ENCODE data around the gene CAPG.
"Not testable (repeated sequence)": the region's sequence is repeated elsewhere in the genome, so short reads cannot be mapped to it uniquely, and the experiment has no call there.

Gene CAPG

GRCh38 chr2:85420536-85421259, 10.5 kb upstream of the CAPG start:
- peak; percentile 71 to 77 for DNase-seq

DNA sequence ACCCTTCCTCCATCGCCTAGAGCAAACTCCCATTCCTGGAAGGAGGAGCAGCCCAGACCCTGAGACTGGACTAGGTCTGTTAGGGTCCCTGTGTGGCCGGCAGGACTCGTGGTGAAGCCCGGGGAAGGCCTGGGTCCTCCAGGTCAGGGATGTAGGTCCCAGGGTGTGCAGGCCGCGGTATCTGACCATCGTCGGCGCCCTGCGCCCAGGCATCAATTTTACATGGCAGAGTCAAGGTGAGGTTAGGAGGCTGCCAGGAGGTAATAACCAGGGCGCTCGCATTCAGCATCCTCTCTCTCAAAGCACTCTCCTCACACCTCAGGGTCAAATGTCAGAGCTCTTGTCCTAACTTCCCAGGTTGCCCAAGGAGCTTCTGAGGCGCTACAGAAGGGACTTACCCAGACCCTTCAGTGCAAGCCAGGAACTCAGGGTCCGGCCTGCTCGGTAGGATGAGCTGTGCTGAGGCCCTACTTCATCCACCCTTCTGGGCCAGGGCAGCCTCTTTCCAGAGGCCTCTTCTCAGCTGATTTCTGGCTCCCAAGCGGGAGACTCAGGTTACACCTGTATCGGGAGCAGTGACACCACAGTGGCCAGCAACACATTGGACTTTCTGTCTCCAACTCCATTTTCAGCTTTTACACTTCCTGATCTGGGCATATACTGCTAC, 9.0 kb upstream of the CAPG start:
- no peak for DNase-seq

- DNase-seq = peak; percentile 62 to 65
These were observed 8.2 kb upstream of the CAPG start, which contains the start of gene SH2D6 for GRCh38 chr2:85418132-85419008. Gene SH2D6 (plus strand): TSS chr2:85418714. CDS start chr2:85429466, 10,752 bp downstream.

GRCh38 chr2:85415980-85416650, 5.9 kb upstream of the CAPG start:
- DNase-seq = no peak

DNA sequence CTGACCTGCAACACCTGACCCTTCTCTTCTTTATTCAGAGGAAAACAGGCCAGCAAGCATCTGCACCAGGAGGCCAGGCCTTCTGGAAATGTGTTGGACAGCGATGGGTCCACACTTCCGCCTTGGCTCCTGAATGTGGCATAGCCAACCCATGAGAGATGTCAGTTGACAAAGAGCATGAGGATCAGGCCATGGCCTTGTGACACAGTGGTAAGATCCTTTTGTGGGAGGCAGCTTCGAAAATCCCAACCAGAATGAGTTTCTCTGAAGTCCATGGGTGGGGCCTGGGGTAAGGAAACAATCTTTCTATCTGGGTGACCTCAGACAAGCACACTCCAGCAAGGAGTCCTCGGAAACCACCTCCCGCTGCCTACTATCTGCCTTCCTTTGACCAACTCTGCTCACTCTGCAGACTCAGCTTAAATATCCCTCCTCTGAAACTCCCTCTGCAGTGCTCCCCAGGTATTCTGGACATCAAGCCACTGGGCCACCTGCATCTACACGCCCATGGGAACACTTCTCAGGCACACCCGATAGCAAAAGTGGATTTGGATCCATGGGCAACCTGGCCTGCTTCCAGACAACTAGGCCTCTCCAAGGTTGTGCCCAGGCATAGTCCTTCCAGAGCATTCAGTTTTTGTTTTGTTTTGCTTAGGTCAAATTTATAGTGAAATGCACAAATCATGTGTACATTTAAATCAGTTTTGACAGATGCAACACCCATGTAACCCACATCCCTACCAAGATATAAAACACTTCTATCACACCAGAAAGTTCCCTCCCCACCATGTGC, 4.8 kb upstream of the CAPG start:
- DNase-seq = no peak

GRCh38 chr2:85414421-85414759, 4.2 kb upstream of the CAPG start:
- not testable (repeated sequence) for DNase-seq

DNA sequence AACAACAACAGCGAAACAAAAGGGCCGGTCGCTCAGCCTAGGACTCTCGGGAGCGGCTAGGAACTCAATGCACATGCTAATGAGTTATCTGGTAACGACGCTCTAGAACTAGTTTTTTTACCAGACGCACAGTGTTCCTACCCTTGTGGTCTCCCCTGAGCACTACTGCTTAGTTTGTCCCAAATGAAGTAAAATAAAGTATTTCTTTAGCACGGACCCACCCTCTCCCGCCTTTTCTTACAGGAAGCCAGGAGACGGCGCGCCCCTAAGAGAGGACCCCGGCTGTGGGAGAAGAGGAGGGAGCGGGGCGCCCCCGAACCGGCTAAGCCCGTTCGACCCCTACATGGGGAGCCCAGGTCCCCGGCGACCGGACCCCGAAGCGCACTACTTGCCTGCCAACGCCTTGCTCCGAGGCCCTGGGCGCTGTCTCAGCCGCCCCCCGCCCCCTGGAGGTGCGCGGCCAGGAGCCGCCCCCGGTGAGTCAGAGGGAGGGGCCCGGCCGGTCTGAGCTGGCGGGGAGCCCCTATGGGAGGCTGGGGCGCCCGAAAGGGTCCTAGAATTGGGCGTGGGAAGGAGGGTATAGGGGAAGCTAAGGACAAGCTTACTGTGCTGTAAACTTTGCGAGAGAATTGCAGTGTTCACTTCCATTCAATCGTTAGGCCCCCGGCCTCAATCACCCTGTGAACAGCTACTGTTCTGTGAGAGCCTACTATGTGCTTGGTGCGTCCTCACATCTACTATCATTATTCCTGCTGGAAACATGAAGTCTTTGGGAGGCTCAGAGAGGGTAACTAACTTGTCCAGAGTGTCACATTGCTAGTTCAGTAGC, 3.6 kb upstream of the CAPG start:
- peak; percentile 15 to 21 for DNase-seq

- no peak for DNase-seq
These were observed 1.2 kb upstream of the CAPG start for GRCh38 chr2:85411405-85411748.

DNA sequence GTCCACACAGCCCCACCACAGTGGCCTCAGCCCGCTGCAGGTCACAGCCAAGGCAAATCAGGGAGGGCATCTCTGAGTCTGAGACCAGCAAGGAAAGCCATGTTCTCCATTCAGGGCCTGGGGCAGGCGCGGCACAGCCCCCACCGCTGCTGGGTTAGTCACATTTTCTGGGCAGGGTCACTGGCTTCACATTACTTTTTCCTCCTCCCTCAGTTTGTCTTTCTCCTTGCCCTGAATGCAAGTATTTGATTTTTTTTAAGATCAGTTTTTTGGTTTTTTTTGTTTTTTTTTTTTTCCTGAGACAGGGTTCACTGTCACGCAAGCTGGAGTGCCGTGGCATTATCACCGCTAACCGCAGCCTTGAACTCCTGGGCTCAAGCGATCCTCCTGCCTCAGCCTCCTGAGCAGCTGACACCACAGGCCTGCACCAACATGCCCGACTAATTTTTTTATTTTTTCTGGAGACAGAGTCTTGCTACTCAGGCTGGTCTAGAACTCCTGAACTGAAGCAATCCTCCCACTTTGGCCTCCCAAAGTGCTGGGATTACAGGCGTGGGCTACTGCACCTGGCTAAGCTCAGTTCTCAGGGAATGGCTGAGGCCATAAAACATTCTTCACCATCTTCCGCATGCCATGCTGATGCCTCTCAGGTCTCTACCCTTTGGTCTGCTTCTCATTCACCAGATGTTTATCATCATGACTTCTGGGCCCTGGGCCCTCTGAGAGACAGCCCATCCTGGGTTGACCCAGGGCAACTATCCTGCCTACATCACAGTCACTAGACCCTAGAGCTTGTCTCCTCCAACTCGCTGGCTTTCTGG, 628 bp upstream of the CAPG start:
- no peak for DNase-seq

GRCh38 chr2:85405201-85406059, 4.7 kb downstream of the CAPG start:
- DNase-seq = peak; percentile 90 to 92

- peak; percentile 62 to 63 for DNase-seq
These were observed 8.3 kb downstream of the CAPG start for GRCh38 chr2:85401844-85402243.

DNA sequence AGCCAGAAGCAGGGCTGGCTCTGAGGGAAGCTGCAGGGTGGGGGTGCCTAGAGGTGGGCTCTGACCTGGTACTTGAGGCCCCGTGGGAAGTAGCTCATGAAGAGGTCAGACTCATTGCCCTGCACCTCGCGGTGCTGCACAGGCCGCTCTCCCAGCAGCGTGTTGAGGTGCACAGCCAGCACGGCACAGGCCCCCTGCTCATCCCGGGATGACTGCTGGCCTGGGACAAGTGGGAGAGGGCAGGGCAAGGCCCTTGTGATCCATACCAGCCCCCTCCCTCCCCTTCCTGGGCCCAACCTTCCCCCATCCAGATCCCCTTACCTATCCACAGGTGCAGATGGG, 8.7 kb downstream of the CAPG start:
- DNase-seq = no peak

DNA sequence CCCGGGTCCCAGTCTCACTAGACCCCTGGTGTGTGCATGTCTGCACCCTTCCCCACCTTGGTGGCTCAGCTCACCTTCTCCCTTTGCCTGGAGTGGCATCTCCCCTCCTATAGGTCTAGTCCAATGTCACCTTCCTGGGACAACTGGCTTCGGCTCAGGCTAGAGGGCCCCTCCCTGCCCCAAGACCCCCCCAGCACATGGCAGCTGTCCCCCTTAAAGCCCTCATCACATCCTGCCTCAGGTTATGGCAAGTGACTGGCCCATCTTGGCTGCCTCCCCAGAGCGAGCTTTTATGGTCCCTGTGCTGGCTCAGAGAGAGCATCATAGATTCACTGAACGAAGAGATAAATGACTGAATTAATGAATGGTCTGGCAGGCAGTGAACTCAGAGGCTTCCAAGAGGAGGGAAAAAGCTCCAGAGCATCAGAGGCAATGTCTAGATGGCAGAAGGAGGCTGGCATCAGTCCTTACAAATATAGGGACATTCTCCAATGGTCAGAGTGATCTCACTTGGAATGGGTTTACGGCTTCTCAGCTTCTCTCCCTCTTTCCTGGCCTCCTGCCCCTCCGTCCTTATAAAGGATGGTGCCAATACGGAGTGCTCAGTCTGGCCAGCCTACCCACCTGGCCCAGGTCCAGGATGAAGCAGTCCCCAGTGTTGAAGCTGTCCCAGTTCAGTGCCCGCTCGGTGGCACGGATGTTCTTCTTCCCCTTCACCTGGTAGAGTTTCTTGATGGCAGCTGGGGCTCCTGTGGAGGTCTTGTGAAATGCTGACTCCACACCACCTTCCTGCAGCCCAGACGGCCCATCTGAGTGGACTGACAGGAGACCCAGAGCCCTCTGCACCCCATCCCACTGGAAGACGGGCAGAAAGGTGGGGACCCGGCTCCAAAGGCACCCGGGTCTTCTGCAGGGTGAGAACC, 9.4 kb downstream of the CAPG start:
- DNase-seq = no peak

DNA sequence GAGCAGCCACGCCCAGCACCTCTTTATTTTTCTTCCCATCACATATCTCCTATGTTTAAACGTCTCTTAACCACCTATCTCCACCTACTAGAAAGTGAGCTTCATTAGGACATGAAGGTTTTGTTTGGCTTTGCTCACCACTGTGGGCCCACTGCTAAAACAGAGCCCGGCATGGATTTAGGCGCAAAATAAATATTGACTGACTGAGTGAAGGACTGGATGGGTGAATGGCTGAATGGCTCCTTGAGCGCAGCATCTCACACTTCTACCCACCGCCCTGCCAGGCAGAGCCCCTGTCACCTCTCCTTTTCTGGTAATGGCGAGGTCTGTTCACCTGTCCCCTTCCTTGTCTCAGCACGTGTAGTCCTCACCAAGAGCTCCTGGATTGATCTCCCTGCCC, 10.1 kb downstream of the CAPG start:
- DNase-seq = no peak

DNA sequence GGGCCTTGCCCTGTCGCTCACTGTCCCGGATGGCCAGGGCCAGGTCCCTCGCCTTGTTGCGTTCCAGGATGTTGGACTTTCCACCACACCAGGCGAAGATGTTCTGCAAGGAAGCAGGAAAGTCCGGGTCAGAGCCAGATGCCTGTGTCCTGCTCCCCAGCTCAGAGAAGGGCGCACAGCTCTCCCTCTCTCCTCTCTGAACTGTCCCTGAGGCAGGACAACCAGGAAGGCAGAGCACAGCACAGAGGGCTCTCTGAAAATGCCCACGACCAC, 11.0 kb downstream of the CAPG start:
- DNase-seq = no peak

- no peak for DNase-seq
These were observed 11.6 kb downstream of the CAPG start for GRCh38 chr2:85398426-85399182.

DNA sequence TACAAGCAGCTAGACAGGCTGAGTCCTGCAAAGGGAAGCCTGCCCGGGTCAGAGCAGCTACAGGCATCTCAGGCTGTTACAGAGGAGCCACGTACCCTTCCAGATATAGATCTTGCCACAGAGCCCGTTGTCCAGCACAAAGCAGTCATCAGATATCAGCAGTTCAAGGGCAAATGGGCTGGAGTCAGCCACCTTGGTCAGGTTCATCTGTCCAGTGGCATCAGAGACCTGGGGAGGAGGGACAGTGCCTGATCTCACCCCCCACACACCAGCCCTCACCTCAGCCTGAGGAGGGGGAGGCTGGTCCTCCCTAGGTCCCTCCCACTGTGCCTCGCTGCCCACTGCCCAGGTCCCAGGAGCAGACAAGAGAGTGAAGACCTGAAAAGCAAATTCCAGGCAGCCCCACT, 12.2 kb downstream of the CAPG start:
- no peak for DNase-seq

Data from AML-193 (cell line).